Activated CD4-positive, alpha-beta T cell treated with anti-CD3 and anti-CD28 coated beads for 1 hour (primary cell): ENCODE measurements around the gene CCDC50.
A peak's percentile ranks its signal among the peaks of the same experiment; 100 is the strongest.

Experiments used
- DNase-seq: peaks from one replicate; pipeline ENCODE4 v3.0.0-alpha.2; 2020

Gene CCDC50

GRCh38 chr3:191328962-191329653 is at the start of gene CCDC50:
CCDC50 (plus strand) TSS chr3:191329394; CDS start chr3:191329675, 281 bp downstream.
- peak; percentile 8 for DNase-seq

- DNase-seq = no peak
Measured at GRCh38 chr3:191280111-191280510, 49.1 kb upstream of the CCDC50 start.

GRCh38 chr3:191280882-191281281 is 48.3 kb upstream of the CCDC50 start:
- no peak for DNase-seq

GRCh38 chr3:191282251-191283185 is 46.7 kb upstream of the CCDC50 start:
- DNase-seq = no peak

GRCh38 chr3:191283400-191283799 is 45.8 kb upstream of the CCDC50 start:
- no peak for DNase-seq

GRCh38 chr3:191290311-191291025 is 38.7 kb upstream of the CCDC50 start:
- no peak for DNase-seq

- no peak for DNase-seq
Measured at GRCh38 chr3:191292243-191293015, 36.8 kb upstream of the CCDC50 start.

- no peak for DNase-seq
Measured at GRCh38 chr3:191294291-191294690, 34.9 kb upstream of the CCDC50 start.

GRCh38 chr3:191296041-191296541 is 33.1 kb upstream of the CCDC50 start:
- no peak for DNase-seq

- DNase-seq = no peak
Measured at GRCh38 chr3:191298846-191299245, 30.3 kb upstream of the CCDC50 start.

GRCh38 chr3:191300422-191300821 is 28.8 kb upstream of the CCDC50 start:
- DNase-seq = no peak

GRCh38 chr3:191301017-191301416 is 28.2 kb upstream of the CCDC50 start:
- no peak for DNase-seq

GRCh38 chr3:191301782-191302411 is 27.3 kb upstream of the CCDC50 start:
- DNase-seq = no peak

- no peak for DNase-seq
Measured at GRCh38 chr3:191302451-191302850, 26.7 kb upstream of the CCDC50 start.

- DNase-seq = no peak
Measured at GRCh38 chr3:191303596-191303995, 25.6 kb upstream of the CCDC50 start.

GRCh38 chr3:191306428-191306827 is 22.8 kb upstream of the CCDC50 start:
- DNase-seq = no peak

- no peak for DNase-seq
Measured at GRCh38 chr3:191307341-191307740, 21.9 kb upstream of the CCDC50 start.

GRCh38 chr3:191313296-191313695 is 15.9 kb upstream of the CCDC50 start:
- no peak for DNase-seq

GRCh38 chr3:191314109-191314728 is 15.0 kb upstream of the CCDC50 start:
- DNase-seq = no peak

- DNase-seq = no peak
Measured at GRCh38 chr3:191316876-191317603, 12.2 kb upstream of the CCDC50 start.

GRCh38 chr3:191320316-191320715 is 8.9 kb upstream of the CCDC50 start:
- DNase-seq = no peak
